PC-3 (cell line): ENCODE results near the gene ERCC6L2.

Experiments
- CTCF ChIP-seq: fragments of 300-600 bp; sonication (generic); conservative IDR thresholded peaks from 2 replicates; pipeline ENCODE4 v1.5.1; 2017; ENCODE audit warnings: antibody characterized with exemption, low read depth, mild to moderate bottlenecking, low read length
- EZH2phosphoT487 ChIP-seq: fragments of 300-600 bp; sonication (generic); IDR thresholded peaks from 2 replicates; pipeline ENCODE4 v1.6.1; 2018; ENCODE audit warnings: mild to moderate bottlenecking, antibody characterized with exemption, low read length, borderline replicate concordance

GRCh38 chr9:95970317-95970716, 94.8 kb downstream of the ERCC6L2 start:
- no peak for TF ChIP-seq CTCF
- no peak for TF ChIP-seq EZH2phosphoT487
